Neural cell (in vitro differentiated cells): ENCODE results near the gene HFM1. TPM values are rescaled to one million over a fixed set of nuclear protein-coding genes. Genes with fewer than 3 reads are reported as not detected.

Experiments used
- H2AFZ ChIP-seq: fragments of 200-600, 300-800 bp; sonication (generic), shearing (Covaris generic); 2 replicates; pipeline ENCODE4 v1.6.0; 2014; ENCODE audit warnings: low read depth, mild to moderate bottlenecking, antibody characterized with exemption, low read length, moderate library complexity
- H3F3A ChIP-seq: fragments of 200-600 bp; shearing (Covaris generic); 2 replicates; pipeline ENCODE4 v1.6.1; 2016; ENCODE audit warnings: mild to moderate bottlenecking, moderate library complexity, mixed read lengths, antibody characterized with exemption, low read length; ENCODE audit not compliant: insufficient read depth, poor library complexity, severe bottlenecking
- H3K27ac ChIP-seq: fragments of 200-600, 300-800 bp; sonication (generic), shearing (Covaris generic); 2 replicates; pipeline ENCODE4 v1.5.1; 2014; ENCODE audit warnings: mild to moderate bottlenecking, low read length, moderate library complexity
- H3K27me3 ChIP-seq: fragments of 300-800, 200-600 bp; sonication (generic), shearing (Covaris generic); 2 replicates; pipeline ENCODE4 v1.6.0; 2014; ENCODE audit warnings: mild to moderate bottlenecking, low read depth, low read length, moderate library complexity; ENCODE audit not compliant: insufficient read depth
- H3K36me3 ChIP-seq: fragments of 300-800, 200-600 bp; sonication (generic), shearing (Covaris generic); 2 replicates; pipeline ENCODE4 v1.5.1; 2014; ENCODE audit warnings: mild to moderate bottlenecking, antibody characterized with exemption, low read length, moderate library complexity; ENCODE audit not compliant: insufficient read depth
- H3K4me2 ChIP-seq: fragments of 300-800, 200-600 bp; sonication (generic), shearing (Covaris generic); 2 replicates; pipeline ENCODE4 v1.6.0; 2014; ENCODE audit warnings: mild to moderate bottlenecking, low read length
- H3K4me3 ChIP-seq: fragments of 300-800, 200-600 bp; sonication (generic), shearing (Covaris generic); 2 replicates; pipeline ENCODE4 v1.5.1; 2014; ENCODE audit warnings: mild to moderate bottlenecking, low read length, moderate library complexity
- H3K79me2 ChIP-seq: fragments of 200-600 bp; shearing (Covaris generic); replicated peaks from 2 replicates; pipeline ENCODE4 v1.6.0; 2014; ENCODE audit warnings: mild to moderate bottlenecking, low read length, moderate library complexity; ENCODE audit not compliant: insufficient read depth
- H3K9ac ChIP-seq: fragments of 300-800, 200-600 bp; sonication (generic), shearing (Covaris generic); 2 replicates; pipeline ENCODE4 v1.6.1; 2016; ENCODE audit warnings: mild to moderate bottlenecking, low read length, mixed read lengths
- H3K9me2 ChIP-seq: fragments of 200-600 bp; shearing (Covaris generic); 2 replicates; pipeline ENCODE4 v1.6.1; 2016; ENCODE audit warnings: mild to moderate bottlenecking, low read length, mixed read lengths; ENCODE audit not compliant: insufficient read depth
- H3K9me3 ChIP-seq: fragments of 200-600, 300-800 bp; sonication (generic), shearing (Covaris generic); 2 replicates; pipeline ENCODE4 v1.6.1; 2016; ENCODE audit warnings: mild to moderate bottlenecking, mixed run types, low read length, moderate library complexity, mixed read lengths
- H4K20me1 ChIP-seq: fragments of 200-600 bp; shearing (Covaris generic); 2 replicates; pipeline ENCODE4 v1.6.1; 2016; ENCODE audit warnings: mild to moderate bottlenecking, mixed run types; ENCODE audit not compliant: insufficient read depth
- CTCF ChIP-seq: fragments of 450-650 bp; IDR thresholded peaks from 2 replicates; pipeline ENCODE4 v1.5.1; 2014; ENCODE audit warnings: antibody characterized with exemption, mild to moderate bottlenecking, moderate library complexity; ENCODE audit not compliant: poor library complexity, severe bottlenecking
- EP300 ChIP-seq: fragments of 450-650 bp; conservative IDR thresholded peaks from 2 replicates; pipeline ENCODE4 v1.6.1; 2014; ENCODE audit warnings: antibody characterized with exemption, mild to moderate bottlenecking, moderate library complexity; ENCODE audit not compliant: poor library complexity, severe bottlenecking
- EZH2 ChIP-seq: fragments of 200-600, 300-800 bp; shearing (Covaris generic), sonication (generic); IDR thresholded peaks from 2 replicates; pipeline ENCODE4 v1.6.1; 2014; ENCODE audit warnings: antibody characterized with exemption, low read length, borderline replicate concordance, mild to moderate bottlenecking; ENCODE audit not compliant: insufficient read depth, poor library complexity, severe bottlenecking
- MXI1 ChIP-seq: fragments of 450-650 bp; conservative IDR thresholded peaks from 2 replicates; pipeline ENCODE4 v1.6.1; 2014; ENCODE audit warnings: antibody characterized with exemption, mild to moderate bottlenecking; ENCODE audit not compliant: poor library complexity, severe bottlenecking
- POLR2AphosphoS5 ChIP-seq: IDR thresholded peaks from 2 replicates; pipeline ENCODE4 v1.6.1; 2012
- RAD21 ChIP-seq: fragments of 450-650 bp; conservative IDR thresholded peaks from 2 replicates; pipeline ENCODE4 v1.6.1; 2014; ENCODE audit warnings: antibody characterized with exemption, mild to moderate bottlenecking, moderate library complexity
- REST ChIP-seq: IDR thresholded peaks from 2 replicates; pipeline ENCODE4 v1.6.1; 2012; ENCODE audit warnings: borderline replicate concordance
- SMC3 ChIP-seq: fragments of 450-650 bp; conservative IDR thresholded peaks from 2 replicates; pipeline ENCODE4 v1.6.1; 2014; ENCODE audit warnings: antibody characterized with exemption, mild to moderate bottlenecking, moderate library complexity; ENCODE audit not compliant: poor library complexity
- TAF1 ChIP-seq: IDR thresholded peaks from 2 replicates; pipeline ENCODE4 v1.6.1; 2012; ENCODE audit warnings: low read depth
- polyA plus RNA-seq: library from polyadenylated mRNA; depleted of rRNA; stranded (reverse); fragments of >200 nt; gene quantifications from 2 replicates; pipeline ENCODE4 v1.2.3, GENCODE V29; 2014

HFM1 gene
- polyA plus RNA-seq, 1 donor from 2014 or later = 30.5 TPM

- TF ChIP-seq MXI1 (no peak), CTCF (no peak), POLR2AphosphoS5 (no peak), SMC3 (no peak), EP300 (no peak), TAF1 (no peak)
- Histone ChIP-seq H3F3A (no peaks in the 10 kb centered on the region), H3K9ac (no peak overlapping the region), H3K27ac (no peak overlapping the region), H3K36me3 (no peaks in the 10 kb centered on the region), H3K27me3 (no peaks in the 10 kb centered on the region), H3K9me2 (no peaks in the 10 kb centered on the region), H4K20me1 (no peaks in the 10 kb centered on the region), H3K4me2 (no peak overlapping the region), H3K9me3 (no peaks in the 10 kb centered on the region), H2AFZ (no peak overlapping the region), H3K79me2 (no peaks in the 10 kb centered on the region), H3K4me3 (no peak overlapping the region)
Observed at GRCh38 chr1:91245435-91245834, 159.2 kb downstream of the HFM1 start.

GRCh38 chr1:91244737-91245136 lies 159.9 kb downstream of the HFM1 start:
- H3K9ac ChIP-seq = no peak overlapping the region
- no peak overlapping the region for H2AFZ ChIP-seq
- H3K27ac ChIP-seq = no peak overlapping the region
- no peaks in the 10 kb centered on the region for H3K27me3 ChIP-seq
- H3F3A ChIP-seq = no peaks in the 10 kb centered on the region
- no peak overlapping the region for H3K4me3 ChIP-seq
- no peaks in the 10 kb centered on the region for H3K9me3 ChIP-seq
- no peaks in the 10 kb centered on the region for H3K79me2 ChIP-seq
- H3K4me2 ChIP-seq = no peak overlapping the region
- TF ChIP-seq EZH2 (no peak), SMC3 (no peak), POLR2AphosphoS5 (no peak), TAF1 (no peak), EP300 (no peak), REST (no peak), CTCF (no peak), RAD21 (no peak)
- no peaks in the 10 kb centered on the region for H3K36me3 ChIP-seq
- H4K20me1 ChIP-seq = no peaks in the 10 kb centered on the region
- no peaks in the 10 kb centered on the region for H3K9me2 ChIP-seq
